NCI-H2107 (cell line): ENCODE data around the gene CLMP.
A peak's percentile ranks its signal among the peaks of the same experiment; 100 is the strongest.
"Not testable (repeated sequence)": the region's sequence is repeated elsewhere in the genome, so short reads cannot be mapped to it uniquely, and the experiment has no call there.

Source experiments
- DNase-seq: peaks from one replicate; lab custom pipeline; 2025; lab: John Stamatoyannopoulos, UW

The CLMP gene

DNA sequence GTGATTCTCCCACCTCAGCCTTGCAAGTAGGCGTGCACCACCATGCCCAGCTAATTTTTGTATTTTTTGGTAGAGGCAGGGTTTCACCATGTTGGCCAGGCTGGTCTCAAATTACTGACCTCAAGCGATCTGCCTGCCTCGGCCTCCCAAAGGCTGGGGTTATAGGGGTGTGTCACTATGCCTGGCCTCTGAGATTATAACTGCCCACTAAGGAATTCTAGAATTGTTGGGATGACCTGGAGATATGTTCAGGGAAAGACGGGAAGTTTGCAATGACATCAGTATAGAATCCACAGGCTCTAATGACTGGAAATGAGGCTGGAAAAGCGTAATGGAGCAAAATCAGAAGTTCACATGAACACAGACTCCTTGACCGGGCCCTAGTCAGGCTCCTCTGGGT, 62.2 kb downstream of the CLMP start:
- DNase-seq: no peak

DNA sequence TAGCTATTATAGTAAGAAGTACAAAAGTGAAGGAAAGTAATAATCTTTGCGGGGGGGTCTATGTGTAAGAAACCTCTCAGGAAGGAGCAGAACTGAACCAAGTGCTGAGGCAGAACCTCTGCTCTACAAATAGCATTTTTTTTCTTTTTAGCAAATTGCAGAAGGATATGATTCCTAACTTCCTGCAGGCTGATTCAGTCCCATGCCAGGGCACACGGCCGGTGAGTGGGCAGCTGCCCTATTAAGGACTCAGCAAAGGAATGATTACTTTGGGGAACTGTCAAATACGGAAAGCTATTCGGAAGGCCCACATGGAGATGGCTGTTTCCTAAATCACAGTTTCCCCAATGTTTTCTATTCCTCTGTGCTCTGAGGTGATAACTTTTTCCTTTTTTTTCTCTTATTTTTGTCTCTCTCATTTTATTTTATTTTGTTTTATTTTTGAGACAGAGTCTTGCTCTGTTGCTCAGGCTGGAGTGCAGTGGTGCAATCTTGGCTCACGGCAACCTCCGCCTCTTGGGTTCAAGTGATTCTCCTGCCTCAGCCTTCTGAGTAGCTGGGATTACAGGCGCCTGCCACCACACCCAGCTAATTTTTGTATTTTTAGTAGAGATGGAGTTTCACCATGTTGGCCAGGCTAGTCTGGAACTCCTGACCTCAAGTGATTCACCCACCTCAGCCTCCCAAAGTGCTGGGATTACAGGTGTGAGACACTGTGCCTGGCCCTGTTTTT, 62.8 kb downstream of the CLMP start:
- not testable (repeated sequence) for DNase-seq

DNA sequence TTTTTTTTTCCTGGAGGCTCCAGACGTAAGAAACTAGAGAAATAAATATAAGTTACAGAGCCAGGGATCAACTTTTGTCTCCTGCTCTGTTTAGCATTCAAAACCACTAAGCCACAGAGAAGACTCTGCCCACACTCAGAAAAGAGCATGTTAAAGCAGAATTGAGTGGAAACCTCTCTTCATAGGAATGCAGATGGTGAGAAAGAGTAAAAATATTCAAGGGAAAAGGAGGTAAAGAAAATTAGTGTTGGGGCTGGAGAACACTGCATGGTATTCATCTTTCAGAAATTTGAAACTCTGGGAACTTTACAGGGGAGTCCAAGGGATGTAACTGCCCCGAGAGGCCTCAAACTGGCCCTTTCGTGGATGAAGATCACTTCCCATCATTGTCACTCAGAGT, 65.1 kb downstream of the CLMP start:
- no peak for DNase-seq

DNA sequence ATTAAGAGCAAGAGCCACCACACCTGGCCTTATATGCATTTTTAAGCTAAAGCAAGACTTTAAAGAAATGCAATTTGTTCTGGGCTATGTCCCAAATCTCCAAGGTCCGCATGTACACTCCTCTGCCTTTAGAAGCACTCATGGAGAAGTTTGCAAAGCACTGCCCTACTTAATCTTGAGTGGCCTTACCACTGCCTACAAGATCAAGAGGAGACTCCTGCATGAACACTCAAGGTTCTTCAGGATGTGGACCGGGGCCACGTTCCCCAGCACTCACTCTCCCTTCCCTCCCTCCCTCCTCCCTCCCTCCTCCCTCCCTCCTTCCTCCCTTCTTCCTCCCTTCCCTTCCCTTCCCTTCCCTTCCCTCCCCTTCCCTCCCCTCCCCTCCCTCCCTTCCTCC, 69.9 kb downstream of the CLMP start:
- no peak for DNase-seq

DNA sequence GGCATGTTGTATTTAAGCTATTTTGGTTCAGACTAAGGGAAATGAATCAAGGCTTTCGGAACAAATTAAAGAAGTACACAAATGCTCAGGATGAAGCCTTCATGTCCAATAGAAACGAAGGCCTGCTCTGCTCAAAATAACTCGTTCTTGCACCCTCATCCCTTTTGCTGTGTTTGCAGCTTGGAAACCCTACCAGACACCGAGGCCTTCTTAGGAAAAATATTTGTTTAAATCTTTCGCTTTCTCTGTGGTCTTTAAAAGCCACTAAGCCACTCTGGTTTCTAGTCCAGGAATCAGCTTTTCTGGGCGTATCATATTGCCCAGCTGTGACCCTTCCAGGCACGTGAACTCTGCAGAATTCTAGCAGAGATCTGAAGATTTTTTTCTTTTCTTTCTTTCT, 72.2 kb downstream of the CLMP start:
- DNase-seq: no peak

DNA sequence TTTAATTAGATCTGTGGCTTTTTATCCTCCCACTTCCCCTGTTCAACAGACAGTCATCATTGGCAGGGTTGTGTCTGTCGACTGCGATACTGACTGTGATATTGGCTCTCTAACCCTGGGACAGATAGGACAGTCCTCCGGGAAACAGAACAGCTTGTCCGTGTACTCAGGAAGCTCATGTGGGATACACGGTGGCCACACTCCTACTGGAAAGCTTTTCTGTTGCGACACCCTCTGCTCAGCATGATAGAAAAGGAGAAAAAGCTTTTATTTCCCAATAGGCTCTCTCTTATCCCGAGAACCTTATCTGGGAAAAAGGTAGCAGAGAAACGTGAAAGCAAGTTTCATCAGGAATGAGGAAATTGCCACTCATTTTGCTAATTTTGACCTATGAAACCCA, 72.7 kb downstream of the CLMP start:
- DNase-seq: no peak

DNA sequence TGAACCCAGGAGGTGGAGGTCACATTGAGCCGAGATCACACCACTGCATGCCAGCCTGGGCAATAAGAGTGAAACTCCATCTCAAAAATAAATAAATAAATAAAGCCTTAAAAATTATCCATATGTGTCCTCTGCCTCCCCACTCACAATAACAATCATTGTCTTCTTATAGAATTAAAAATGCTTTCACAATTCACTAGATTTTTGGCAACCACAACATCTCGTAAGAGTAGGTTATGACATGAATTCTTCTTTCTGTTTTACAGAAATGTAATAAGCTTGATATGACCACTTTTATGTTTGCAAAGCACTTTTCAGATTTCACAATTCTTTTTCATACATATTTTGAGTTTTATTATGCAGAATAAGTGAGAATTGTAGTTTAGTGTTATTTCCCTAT, 78.6 kb downstream of the CLMP start:
- no peak for DNase-seq

DNA sequence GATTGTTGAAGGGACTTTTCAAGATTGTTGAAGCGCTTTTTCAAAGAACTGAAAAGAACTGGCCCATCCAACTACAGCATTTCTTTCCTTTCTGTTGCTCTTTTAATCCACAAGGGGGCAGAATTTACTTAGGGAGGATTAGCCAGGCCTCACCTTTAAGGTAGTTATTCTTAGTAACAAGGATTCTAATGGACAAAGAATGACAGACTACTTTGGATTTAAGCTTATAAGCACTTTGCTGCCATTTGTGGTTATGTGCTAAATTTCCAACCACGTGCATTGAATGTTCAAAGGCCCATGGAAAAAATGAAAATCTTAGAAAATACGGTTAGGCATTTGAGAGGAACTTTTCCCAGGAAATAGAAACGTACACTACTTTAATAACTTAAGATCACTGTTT, 83.6 kb downstream of the CLMP start:
- DNase-seq: peak; percentile 16

DNA sequence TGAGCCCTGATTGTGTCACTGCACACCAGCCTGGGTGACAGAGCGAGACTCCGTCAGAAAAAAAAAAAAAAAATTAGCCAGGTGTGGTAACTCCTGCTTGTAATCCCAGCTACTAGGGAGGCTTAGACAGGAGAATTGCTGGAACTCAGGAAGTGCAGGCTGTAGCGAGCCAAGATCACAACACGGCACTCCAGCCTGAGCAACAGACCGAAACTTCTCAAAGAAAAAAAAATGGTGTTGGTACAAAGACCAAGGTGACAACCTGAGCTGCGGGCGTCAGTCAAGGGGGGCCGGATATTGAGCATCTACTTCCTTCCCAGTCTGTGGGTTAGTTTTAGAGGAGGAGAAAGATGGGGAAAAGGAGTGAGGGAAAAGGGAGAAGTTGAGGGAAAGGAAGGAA, 84.7 kb downstream of the CLMP start:
- no peak for DNase-seq

DNA sequence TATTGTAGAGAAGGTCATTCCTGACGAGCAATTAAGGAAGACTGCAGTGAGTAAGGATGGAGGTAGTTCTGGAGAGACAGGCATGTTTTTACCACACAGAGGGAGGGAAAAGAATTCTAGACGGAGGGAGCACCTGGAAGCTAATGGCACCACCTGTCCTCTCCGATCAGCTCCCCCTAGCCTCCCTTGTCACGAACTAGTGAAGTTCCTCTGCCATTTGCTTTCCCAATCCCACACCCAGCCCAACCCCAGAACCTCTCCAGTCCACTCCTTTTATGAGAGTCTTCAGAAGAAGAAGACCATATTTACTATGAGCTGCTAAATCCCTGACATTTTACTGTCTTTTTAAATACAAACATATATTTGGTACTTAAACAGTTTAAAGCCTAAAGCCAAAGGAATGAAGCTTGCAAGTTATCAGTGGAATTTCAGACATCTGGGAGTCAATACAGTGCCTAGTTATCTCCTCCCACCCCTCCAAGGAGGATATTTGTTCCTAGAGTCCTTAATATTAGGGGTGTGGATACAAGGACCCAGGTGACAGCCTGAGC, 87.0 kb downstream of the CLMP start:
- no peak for DNase-seq

DNA sequence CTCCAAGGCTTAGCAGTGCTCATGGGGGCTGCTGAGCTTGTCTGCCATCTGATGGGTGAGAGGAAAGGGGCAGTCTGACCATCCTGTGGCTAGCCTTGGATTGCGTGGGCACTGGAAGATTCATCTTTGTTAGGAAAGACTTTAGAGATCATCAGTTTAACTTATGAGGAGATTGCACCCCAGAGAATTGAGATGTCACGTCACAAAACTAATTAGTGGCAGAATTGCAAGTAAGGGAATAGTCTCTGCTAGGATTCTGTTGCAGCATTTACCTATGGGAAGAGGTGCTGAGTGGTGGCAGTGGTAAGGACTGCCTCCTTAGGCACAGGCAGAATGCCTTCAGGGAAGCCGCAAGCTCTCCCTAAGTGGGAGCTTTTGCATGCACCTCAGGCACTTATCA, 90.4 kb downstream of the CLMP start:
- no peak for DNase-seq

DNA sequence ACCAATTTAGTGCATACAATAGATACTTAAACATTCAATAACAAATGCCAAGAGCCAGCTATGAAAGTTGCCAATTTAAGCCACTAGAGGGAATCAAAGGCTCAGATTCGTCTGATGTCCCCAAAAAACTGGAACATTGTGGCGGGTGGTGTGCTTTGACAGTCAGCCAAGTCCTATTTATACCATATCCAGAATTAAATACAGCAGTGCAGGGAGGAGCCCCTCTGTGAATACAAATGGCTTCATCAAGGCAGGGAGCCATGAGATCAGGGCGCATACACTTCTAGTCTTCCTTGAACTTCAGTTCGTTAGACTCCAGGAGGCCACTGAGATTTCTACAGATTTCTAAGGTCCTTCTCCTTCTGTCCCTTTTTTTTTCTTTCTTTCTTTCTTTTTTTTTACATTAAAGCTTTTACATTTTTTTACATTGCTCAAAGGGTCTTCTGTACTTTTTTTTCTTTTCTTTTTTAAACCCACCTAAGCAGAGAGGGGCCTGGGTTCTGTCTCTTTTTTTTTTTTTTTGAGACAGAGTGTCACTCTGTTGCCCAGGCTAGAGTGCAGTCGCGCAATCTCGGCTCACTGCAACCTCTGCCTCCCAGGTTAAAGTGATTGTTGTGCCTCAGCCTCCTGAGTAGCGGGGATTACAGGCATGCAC, 91.6 kb downstream of the CLMP start:
- peak; percentile 20 for DNase-seq

DNA sequence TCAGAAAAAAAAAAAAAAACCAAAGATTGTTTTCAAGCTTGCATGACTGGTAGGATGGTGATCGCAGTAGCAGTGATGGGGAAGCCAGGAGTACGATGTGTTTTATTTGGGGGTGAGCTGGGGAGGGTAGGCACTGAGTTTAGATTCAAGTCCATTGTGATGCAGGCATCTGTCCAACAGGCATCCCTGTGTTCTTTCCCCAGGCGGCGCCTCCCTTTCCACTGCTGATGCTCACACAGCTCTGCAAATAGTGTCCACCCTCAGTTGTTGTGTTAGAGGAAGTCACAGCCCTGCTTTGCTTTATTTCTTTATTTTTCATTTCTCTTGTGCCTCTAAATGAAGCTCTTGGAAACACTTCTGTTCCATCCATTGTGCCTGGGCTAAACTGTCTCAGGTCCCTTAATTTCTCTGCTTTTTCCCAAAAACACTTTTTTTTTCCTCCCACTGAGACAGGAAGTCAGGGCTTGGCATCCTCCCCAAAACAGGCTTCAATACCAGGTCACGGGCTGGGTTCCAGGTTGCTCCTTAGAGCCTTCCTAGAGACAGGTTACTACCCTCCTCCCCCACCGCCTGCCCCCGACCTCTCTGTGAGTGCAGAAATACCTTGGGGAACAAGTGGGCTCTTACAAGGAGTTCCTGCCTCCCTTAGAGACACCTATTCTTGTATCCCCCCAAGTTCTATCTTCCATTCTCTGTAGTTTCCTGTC, 94.5 kb downstream of the CLMP start:
- DNase-seq: no peak

DNA sequence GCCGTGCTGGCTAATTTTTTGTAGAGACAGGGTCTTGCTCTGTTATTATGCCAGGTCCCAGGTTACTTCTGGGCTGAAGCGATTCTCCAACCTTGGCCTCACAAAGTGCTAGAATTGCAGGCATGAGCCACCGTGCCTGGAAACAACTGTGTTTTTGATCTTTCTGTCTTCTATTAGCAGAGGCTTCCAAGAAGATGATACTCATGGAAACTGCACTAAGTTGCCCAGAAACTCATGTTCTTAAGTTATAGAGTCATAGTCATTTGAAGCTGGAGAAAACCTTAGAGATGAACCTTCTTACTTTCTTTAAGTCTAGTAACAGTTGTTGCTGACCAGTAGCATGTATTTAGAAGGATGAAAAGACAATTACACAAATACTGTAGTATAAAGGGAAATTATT, 96.1 kb downstream of the CLMP start:
- DNase-seq: no peak

DNA sequence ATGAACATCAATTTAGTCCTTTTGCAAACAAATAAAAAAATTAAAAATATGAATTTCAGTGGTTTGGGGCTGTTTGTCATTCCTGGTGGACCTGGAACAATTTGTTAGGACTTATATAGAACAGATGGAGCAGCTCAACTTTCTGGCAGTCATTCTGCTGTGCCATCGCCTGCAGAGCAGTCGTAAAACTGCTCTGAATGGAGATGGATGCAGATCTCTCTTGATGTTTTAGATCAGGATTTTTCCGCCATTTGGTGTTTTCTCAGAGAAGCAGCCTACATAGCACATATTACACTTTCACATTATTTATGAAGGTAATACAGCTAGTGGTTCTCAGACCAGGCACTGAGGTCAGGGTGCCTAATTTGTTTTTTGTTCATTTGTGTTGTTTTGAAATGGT, 101.3 kb downstream of the CLMP start:
- DNase-seq: no peak

DNA sequence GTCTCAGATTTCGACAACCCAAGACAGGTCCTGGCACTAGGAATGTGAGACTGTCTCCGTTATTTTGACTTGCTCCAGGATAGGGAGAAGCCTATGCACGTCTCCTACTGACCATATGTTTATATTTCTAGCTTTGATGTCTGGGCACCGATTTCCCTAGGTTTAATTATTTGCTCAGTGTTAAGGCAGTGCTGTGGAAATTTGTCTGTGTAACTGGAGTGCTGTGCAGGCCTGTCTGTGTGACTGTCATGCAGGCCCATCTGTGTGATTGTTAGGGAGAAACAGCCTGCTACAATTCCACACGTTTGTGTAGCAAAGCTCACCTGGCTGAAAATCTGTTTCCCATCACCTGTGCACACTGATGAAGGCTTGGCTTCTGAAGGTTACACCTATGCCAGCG, 103.5 kb downstream of the CLMP start:
- DNase-seq: no peak

DNA sequence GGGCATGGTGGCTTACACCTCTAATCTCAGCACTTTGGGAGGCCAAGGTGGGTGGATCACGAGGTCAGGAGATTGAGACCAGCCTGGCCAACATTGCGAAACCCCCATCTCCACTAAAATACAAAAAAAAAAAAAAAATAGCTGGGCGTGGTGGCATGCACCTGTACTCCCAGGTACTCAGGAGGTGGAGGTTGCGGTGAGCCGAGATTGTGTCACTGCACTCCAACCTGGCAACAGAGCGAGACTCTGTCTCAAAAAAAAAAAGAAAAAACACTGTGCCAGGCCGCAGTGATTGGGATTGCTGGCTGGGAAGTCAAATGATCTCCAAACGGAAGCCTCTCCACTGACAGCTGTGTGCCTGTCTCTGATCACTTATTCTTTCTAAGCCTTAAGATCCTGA, 104.9 kb downstream of the CLMP start:
- not testable (repeated sequence) for DNase-seq

DNA sequence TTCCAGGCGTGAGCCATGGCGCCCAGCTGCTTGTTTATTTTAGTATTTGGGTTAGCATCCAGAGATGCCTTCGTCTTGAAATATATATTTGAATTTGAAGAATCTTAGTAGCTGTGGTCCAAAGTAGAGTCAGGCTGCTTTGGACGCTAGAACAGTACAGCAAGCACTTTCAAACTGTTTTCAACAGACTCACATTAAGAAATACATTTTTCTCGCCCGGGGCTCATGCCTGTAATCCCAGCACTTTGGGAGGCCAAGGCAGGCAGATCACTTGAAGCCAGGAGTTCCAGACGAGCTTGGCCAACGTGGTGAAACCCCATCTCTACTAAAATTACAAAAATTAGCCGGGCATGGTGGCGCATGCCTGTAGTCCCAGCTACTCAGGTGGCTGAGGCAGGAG, 106.2 kb downstream of the CLMP start:
- not testable (repeated sequence) for DNase-seq

DNA sequence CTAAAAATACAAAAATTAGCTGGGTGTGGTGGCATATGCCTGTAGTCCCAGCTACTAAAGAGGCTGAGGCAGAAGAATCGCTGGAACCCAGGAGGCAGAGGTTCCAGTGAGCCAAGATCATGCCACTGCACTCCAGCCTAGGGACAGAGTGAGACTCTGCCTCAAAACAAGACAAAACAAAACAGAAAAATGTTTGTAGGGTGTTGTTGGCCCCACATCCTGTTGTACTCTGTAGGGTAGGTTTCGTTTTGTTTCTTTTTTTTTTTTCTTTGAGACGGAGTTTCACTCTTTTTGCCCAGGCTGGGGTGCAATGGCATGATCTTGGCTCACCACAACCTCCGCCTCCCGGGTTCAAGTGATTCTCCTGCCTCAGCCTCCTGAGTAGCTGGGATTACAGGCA, 107.4 kb downstream of the CLMP start:
- not testable (repeated sequence) for DNase-seq

DNA sequence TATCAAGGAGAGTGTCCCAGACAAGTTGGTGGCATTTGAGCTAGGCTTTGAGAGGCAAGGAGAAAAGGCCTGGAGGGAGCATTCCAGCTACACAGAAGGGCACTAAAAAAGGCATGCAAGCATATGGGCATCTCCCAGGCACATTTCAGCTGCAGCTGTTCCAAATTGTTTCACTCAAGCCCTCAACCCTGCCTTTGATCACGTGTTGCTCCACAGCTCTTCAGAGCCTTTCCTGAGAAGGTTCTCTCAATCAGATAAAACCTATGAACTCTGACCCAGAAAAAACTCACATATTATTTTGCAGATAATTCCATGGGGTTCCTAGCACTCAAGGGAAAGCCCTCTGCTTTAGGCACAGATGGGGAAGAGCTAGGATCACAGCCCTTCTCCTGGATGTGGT, 108.7 kb downstream of the CLMP start:
- no peak for DNase-seq

DNA sequence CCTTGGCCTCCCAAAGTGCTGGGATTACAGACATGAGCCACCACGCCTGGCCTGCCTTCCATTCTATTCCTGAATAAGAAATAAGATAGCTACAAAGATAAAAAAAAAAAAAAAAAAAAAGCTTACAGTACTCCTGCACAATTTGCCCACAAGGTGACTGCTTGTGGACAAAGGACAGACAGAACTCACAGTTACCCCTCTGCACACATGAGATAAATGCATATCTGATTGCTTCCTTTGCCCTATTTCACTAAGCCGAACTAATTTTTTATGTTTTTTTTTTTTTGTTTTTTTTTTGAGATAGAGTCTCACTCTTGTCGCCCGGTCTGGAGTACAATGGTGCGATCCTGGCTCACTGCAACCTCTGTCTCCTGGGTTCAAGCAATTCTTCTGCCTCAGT, 109.6 kb downstream of the CLMP start:
- DNase-seq: no peak

DNA sequence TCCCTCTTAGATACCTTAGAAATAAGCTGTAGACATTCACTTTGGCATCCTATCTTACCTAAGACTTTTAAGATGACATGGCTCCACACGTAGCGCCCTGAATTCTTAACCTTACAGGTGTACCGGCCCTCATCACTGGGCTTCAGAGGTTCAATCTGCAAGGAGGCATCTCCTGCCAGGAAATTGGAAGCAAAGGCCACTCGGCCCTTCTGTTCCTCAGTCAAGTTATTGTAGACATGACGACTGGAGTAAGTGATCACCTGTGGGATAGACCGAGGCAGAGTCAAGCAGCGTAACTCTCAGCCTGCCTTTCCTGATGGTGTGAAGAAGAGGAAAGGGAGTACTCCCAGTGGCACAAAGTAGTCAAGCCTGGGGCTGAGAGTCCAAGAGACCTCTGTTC, 110.6 kb downstream of the CLMP start:
- DNase-seq: no peak

DNA sequence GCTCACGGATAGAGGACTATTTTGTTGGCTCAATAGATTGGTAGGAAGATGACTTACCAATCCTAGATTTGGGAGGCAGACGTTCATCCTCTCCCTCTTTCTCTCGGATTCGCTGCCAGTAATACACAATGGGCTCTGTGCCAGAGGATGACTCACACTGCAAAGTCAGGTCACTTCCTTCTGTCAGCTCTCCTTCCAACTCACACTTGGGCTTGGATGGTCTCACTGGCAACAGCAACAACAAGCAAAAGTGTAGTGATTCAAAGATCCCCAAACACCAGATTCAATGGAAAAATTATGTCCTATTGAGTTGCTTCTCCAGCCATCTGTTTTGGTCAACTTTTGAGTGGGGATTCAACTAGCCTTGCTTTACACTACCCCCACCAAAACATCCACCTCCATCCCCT, 111.4 kb downstream of the CLMP start:
- no peak for DNase-seq
